ENCODE results near the gene CEP72.

The CEP72 gene

DNA sequence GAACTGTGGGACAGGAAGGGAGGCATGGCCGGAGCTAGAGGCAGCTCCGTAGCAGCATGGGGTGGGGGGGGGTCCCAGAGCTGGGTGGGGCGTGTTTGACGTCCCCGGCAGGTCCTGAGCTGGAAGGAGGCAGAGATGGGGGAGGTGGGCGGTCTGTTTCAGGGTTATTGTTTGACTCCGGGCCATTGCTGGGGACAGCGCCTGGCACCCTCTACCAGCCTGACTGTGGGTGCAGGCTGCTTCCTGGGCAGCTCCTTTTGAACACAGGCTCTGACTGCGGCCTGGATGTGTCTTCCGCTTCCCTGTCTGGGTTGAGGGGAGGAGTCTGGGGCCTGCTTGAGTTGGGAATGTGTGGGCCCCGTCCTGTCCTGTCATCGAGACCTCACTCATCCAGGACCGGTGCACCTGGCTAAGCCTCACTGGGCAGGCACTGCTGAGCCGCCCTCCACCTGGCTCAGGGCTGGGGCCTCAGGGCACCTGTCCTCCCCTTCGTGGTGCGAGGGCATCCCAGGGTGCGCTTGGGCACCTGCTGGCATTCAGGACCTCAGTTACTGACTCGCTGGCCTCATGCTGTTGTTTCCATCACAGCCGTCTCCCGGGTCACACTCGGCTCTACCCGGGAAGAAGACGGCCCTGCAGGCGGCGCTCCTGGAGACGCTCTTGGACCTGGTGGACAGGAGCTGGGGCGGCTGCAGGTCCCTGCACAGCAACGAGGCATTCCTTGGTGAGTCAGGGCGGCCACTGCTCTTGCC lies 26.5 kb downstream of the CEP72 start:
- H3K79me2 ChIP-seq (ENCODE audit: insufficient read depth, low read depth), result no peaks in the 10 kb centered on the region
- H3K4me2 ChIP-seq, result no peak overlapping the region
- H3K4me1 ChIP-seq (ENCODE audit: low read depth, poor library complexity, severe bottlenecking), result no peaks in the 10 kb centered on the region
- H3K27me3 ChIP-seq (ENCODE audit: insufficient read depth, low read depth), result no peaks in the 10 kb centered on the region; the same call in 1 of the 2 replicates
- H2AFZ ChIP-seq (ENCODE audit: low read depth), result no peak overlapping the region
- TF ChIP-seq, protein P1, sequence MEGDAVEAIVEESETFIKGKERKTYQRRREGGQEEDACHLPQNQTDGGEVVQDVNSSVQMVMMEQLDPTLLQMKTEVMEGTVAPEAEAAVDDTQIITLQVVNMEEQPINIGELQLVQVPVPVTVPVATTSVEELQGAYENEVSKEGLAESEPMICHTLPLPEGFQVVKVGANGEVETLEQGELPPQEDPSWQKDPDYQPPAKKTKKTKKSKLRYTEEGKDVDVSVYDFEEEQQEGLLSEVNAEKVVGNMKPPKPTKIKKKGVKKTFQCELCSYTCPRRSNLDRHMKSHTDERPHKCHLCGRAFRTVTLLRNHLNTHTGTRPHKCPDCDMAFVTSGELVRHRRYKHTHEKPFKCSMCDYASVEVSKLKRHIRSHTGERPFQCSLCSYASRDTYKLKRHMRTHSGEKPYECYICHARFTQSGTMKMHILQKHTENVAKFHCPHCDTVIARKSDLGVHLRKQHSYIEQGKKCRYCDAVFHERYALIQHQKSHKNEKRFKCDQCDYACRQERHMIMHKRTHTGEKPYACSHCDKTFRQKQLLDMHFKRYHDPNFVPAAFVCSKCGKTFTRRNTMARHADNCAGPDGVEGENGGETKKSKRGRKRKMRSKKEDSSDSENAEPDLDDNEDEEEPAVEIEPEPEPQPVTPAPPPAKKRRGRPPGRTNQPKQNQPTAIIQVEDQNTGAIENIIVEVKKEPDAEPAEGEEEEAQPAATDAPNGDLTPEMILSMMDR (conservative IDR thresholded peaks at IDR 0.05; ENCODE audit: low read depth, low read length), result no peak
- no peak overlapping the region for H3K4me3 ChIP-seq (IDR thresholded peaks at IDR 0.05; ENCODE audit: insufficient read depth, low read depth, low read length)
- H3K9ac ChIP-seq, result no peak overlapping the region
- H4K20me1 ChIP-seq (ENCODE audit: insufficient read depth), result no peaks in the 10 kb centered on the region
- no peak overlapping the region for H3K27ac ChIP-seq
- H3K36me3 ChIP-seq (ENCODE audit: insufficient read depth), result peaks cover 12% of the 10 kb centered on the region; the same call in 1 of the 2 replicates

DNA sequence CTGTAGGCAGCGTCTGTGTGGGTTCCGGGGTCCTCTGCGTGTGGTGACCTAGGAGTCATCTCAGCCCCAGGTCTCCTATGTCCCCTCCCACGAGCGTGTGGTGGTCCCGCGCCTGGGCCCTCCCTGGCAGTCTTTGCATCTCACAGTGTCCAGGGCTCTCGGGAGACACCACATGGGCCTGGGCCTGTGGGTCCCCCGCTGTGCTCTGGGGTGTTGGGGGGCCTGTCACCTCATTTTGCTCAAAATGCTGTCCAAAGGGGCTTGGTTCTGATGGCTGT lies 27.1 kb downstream of the CEP72 start:
- H4K20me1 ChIP-seq (ENCODE audit: insufficient read depth), result no peaks in the 10 kb centered on the region

DNA sequence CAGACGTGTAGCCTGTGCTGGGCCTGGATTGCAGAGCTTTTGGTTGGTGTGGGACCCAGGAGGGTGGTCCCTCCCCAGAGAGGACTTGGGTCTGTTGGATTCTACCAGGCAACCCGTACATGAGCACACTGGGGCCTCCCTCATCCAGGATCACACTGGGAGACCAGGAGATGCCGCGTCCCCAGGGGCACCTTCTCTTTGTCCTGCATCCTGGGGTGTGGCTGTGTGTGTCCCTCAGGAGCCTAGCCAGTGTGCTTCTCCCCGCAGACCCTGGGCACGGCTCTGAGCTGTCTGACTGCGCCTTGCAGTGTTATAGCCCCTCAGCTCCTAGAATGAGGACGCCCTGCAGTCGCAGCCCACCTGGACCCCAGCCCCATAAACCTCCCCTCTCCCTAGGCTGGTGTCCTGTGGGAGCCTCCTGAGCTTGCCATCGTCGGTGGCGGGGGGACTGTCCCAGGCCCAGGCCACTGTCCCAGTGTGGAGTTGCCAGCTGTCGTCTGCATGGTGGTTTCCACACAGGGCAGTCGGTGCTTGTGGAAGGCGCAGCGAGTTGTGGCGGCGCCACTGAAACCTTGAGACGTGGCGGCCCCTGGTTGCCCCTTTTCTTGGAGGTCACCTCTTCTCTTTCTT lies 27.6 kb downstream of the CEP72 start:
- Histone ChIP-seq H3K27me3 (ENCODE audit: insufficient read depth, low read depth) (no peaks in the 10 kb centered on the region; the same call in 1 of the 2 replicates), H3K4me3 (IDR thresholded peaks at IDR 0.05; ENCODE audit: insufficient read depth, low read depth, low read length) (no peak overlapping the region), H3K9ac (no peak overlapping the region), H3K36me3 (ENCODE audit: insufficient read depth) (peaks cover 12% of the 10 kb centered on the region; the same call in 1 of the 2 replicates), H3K27ac (no peak overlapping the region), H4K20me1 (ENCODE audit: insufficient read depth) (no peaks in the 10 kb centered on the region), H3K79me2 (ENCODE audit: insufficient read depth, low read depth) (no peaks in the 10 kb centered on the region), H2AFZ (ENCODE audit: low read depth) (no peak overlapping the region), H3K4me1 (ENCODE audit: low read depth, poor library complexity, severe bottlenecking) (no peaks in the 10 kb centered on the region), H3K4me2 (no peak overlapping the region)
- TF ChIP-seq, protein P1 (conservative IDR thresholded peaks at IDR 0.05; ENCODE audit: low read depth, low read length), result no peak

More for the DNA sequence above, 27.1 kb downstream of the CEP72 start:
- no peak overlapping the region for H3K9ac ChIP-seq
- no peak overlapping the region for H3K4me2 ChIP-seq
- H3K27me3 ChIP-seq (ENCODE audit: insufficient read depth, low read depth), result no peaks in the 10 kb centered on the region; the same call in 1 of the 2 replicates
- H3K4me1 ChIP-seq (ENCODE audit: low read depth, poor library complexity, severe bottlenecking), result no peaks in the 10 kb centered on the region
- H3K4me3 ChIP-seq (IDR thresholded peaks at IDR 0.05; ENCODE audit: insufficient read depth, low read depth, low read length), result no peak overlapping the region
- peaks cover 12% of the 10 kb centered on the region; the same call in 1 of the 2 replicates for H3K36me3 ChIP-seq (ENCODE audit: insufficient read depth)
- no peak overlapping the region for H3K27ac ChIP-seq
- TF ChIP-seq, protein P1 (conservative IDR thresholded peaks at IDR 0.05; ENCODE audit: low read depth, low read length), result no peak
- H3K79me2 ChIP-seq (ENCODE audit: insufficient read depth, low read depth), result no peaks in the 10 kb centered on the region
- H2AFZ ChIP-seq (ENCODE audit: low read depth), result no peak overlapping the region

DNA sequence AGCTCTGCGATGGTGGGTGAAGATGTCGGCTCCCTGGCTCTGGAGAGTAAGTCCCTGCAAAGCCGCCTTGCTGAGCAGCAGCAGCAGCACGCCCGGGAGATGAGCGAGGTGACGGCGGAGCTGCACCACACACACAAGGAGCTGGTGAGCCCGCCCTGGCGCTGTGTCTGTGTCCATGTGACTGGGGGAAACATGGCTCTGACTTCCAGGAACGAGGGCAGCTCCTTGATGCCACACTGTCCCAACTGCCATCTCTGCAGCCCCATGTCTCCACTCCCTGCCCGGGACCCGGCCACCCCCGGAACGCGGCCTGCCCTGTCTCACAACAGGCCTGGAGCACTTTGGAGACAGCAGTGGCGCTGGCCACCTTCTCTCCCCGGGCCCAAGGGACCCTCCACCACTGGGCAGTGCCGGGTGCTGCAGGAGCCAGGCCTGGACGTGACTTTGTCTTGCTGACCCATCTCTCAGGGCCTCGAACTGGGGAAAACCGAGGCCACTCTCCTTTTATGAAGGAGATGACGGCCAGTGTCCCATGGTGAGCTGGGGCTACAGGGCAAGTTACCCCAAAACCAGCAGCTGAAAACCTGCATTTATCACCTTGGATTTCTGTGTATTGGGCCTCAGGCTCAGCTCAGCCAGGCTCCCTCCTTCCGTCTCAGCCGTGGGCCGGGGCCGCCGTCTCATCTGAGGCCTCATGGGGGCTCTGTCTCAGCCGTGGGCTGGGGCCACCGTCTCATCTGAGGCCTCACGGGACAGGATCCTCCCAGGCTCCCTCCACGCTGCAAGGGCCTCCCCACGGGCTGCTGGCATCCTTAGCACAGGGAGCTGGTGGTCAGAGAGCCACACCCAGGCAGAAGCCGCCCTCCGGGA lies 28.6 kb downstream of the CEP72 start:
- Histone ChIP-seq H3K79me2 (ENCODE audit: insufficient read depth, low read depth) (no peaks in the 10 kb centered on the region), H3K4me2 (no peak overlapping the region), H3K36me3 (ENCODE audit: insufficient read depth) (peaks cover 7% of the 10 kb centered on the region; the same call in 1 of the 2 replicates), H3K27ac (no peak overlapping the region), H3K9ac (no peak overlapping the region), H2AFZ (ENCODE audit: low read depth) (no peak overlapping the region), H3K4me1 (ENCODE audit: low read depth, poor library complexity, severe bottlenecking) (no peaks in the 10 kb centered on the region), H3K27me3 (ENCODE audit: insufficient read depth, low read depth) (no peaks in the 10 kb centered on the region), H3K4me3 (IDR thresholded peaks at IDR 0.05; ENCODE audit: insufficient read depth, low read depth, low read length) (no peak overlapping the region), H4K20me1 (ENCODE audit: insufficient read depth) (no peaks in the 10 kb centered on the region)
- TF ChIP-seq, protein P1 (conservative IDR thresholded peaks at IDR 0.05; ENCODE audit: low read depth, low read length), result no peak

All from KMS-11 (cell line).